T47D (cell line): ENCODE measurements around the gene DPEP1.
"Not testable (repeated sequence)": the region's sequence is repeated elsewhere in the genome, so short reads cannot be mapped to it uniquely, and the experiment has no call there.

Source experiments
- DNase-seq, 2 experiments: peaks; one replicate each; pipeline versions ENCODE4 v3.0.0 to v3.0.0-alpha.2; 2011 to 2012; ENCODE audit warnings: low read depth in 1 of 2, low spot score in 1 of 2
- JUND ChIP-seq: IDR thresholded peaks from 2 replicates; pipeline ENCODE4 v1.6.1; 2012; ENCODE audit warnings: low read depth
- in situ Hi-C: cut with HindIII; loops from 2 replicates; pipeline ENCODE4 v1.10.0; 2016; ENCODE audit warnings: low sequenced_read_pairs, low pct_unique_long_range_greater_than_20kb

DPEP1 gene

DNA sequence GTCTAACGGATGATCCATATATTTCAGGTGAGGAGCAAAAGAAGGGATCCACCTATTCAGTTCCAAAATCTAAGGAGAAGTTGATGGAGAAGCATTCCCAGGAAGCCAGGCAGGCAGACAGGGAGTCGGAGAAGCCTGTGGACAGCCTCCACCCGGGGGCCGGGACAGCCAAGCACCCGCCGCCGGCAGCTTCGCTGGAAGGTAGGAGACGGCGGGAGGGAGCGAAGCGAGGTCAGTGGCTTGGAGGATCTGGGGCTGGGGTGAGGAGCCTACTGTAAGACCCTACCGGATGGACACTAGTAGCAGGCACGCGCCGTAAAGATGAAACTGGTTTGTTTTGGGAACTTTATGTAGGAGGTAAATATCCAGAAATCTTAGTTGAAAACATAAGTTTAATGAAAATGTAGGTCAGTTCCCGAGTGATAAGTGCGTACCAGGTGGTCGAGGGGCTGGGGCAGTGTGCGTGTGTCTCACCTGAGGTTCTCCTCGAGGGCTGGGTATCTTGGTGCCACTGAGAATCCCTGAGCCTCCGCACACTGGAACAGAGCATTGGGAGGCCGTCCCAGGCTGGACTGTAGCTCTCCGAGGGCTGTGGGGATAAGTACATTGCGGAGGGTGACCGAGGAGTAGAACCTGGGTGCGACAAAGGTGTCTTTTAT is 44.9 kb downstream of the DPEP1 start:
- in situ Hi-C loops: no loop called here
- TF ChIP-seq JUND: no peak
- DNase-seq: peak; percentile 46 to 76

DNA sequence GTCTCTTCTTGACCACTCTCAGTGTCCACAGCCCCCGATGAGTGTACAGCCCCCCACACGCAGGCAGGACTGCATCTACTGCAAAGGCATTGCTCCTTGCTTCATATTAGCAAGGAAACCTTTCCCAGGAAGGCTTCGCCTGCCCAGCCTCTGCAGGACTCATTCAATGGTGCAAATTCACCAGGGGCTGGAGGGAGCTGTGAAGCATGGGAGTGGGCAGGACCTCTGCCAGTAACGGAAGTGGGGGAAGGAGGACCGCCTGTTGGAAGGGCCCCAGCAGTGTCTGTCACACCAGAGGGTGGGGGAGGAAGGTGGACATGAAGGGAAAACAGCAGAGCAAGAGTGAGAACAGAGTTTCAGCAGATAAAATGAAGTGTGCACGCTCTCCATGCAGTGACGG is 46.7 kb downstream of the DPEP1 start:
- TF ChIP-seq JUND: no peak
- in situ Hi-C loops: no loop called here
- DNase-seq: no peak

DNA sequence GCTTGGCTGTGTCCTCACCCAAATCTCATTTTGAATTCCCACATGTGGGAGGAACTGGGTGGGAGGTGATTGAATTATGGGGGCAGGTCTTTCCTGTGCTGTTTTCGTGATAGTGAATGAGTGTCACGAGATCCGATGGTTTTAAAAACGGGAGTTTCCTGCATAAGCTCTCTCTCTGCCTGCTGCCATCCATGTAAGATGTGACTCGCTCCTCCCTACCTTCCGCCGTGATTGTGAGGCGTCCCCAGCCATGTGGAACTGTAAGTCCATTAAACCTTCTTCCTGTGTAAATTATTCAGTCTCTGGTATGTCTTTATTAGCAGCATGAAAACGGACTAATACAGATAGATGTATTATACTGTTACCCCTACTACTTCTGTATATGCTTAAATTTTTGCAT is 47.8 kb downstream of the DPEP1 start:
- no peak for TF ChIP-seq JUND
- no peak for DNase-seq
- in situ Hi-C loops: no loop called here

DNA sequence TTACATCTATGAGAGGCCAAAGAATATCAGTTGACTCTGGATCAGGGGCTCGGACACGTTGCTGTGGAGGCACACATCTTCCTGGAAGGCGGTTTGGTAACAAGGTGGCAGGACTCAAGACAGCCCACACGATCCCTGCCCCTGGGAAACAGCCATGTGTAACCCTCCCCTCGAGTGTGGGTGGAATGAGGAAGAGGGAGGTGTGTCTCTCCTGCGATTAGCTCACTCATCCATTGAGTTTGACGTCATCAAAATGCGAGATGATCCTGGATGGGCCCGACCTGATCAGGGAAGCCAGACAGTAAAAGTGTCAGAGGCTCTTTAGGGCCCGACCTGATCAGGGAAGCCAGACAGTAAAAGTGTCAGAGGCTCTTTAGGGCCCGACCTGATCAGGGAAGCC is 50.8 kb downstream of the DPEP1 start:
- in situ Hi-C loops, DNase-seq: not testable (repeated sequence)

DNA sequence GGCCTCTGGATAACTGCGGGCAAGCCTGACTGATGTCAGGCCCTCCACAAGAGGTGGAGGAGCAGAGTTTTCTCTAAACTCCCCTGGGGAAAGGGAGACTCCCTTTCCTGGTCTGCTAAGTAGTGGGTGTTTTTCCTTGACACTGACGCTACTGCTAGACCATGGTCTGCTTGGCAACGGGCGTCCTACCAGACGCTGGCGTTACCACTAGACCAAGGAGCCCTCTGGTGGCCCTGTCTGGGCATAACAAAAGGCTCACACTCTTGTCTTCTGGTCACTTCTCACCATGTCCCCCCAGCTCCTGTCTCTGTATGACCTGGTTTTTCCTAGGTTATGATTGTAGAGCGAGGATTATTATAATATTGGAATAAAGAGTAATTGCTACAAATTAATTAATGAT is 53.6 kb downstream of the DPEP1 start:
- in situ Hi-C loops: not testable (repeated sequence)
- peak in 1 of 2 experiments; percentile 69 for DNase-seq

DNA sequence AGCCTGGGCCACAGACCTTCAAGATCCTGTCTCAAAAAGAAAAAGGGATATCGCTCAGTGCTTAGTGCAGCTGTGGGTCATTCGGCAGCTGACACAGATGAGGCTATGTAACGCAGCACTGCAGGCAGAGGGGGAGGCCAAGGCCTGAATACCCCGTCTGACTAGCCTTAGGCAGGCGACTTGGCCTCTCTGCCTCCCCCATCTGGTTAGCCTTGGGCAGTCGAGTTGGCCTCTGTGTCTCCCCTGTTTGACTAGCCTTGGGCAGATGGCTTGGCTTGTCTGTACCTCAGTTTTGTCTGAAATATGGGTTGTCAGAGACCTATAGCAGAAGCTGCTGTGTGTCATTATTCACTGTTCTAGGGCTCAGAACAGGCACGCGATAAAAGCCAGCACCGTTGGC is 54.2 kb downstream of the DPEP1 start:
- no peak for DNase-seq
- no peak for TF ChIP-seq JUND
- in situ Hi-C loops: no loop called here

DNA sequence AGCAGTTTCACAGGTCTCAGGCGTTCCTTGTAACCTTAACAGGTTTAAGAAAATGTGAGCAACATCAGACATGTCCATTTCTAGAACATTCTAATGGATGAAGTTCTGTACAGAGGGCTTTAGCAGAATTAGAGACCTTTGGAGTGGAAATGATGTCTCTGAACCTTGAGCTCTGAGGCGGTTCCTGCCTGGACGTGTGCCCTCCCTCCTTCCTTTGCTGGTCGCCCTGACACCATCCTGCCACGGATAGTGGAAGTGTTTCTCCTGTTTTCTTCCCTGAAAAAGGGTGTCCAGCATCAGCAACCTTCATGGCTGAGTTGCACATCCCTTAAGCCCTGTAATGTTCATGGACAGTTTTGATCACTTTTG is 55.3 kb downstream of the DPEP1 start:
- in situ Hi-C loops: no loop called here
- no peak for DNase-seq
- TF ChIP-seq JUND: no peak

DNA sequence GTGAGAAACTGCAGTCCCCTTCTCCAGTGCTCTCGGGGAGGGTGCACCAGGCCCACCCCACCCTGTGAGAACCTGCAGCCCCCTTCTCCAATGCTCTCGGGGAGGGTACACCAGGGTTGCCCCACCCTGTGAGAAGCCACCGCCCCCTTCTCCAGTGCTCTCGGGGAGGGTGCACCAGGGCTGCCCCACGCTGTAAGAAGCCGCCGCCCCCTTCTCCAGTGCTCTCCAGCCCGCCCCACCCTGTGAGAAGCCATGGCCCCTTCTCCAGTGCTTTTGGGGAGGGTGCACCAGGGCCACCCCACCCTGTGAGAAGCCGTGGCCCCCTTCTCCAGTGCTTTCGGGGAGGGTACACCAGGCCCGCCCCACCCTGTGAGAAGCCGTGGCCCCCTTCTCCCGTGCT is 56.3 kb downstream of the DPEP1 start:
- no peak for DNase-seq
- in situ Hi-C loops: no loop called here
- TF ChIP-seq JUND: no peak

DNA sequence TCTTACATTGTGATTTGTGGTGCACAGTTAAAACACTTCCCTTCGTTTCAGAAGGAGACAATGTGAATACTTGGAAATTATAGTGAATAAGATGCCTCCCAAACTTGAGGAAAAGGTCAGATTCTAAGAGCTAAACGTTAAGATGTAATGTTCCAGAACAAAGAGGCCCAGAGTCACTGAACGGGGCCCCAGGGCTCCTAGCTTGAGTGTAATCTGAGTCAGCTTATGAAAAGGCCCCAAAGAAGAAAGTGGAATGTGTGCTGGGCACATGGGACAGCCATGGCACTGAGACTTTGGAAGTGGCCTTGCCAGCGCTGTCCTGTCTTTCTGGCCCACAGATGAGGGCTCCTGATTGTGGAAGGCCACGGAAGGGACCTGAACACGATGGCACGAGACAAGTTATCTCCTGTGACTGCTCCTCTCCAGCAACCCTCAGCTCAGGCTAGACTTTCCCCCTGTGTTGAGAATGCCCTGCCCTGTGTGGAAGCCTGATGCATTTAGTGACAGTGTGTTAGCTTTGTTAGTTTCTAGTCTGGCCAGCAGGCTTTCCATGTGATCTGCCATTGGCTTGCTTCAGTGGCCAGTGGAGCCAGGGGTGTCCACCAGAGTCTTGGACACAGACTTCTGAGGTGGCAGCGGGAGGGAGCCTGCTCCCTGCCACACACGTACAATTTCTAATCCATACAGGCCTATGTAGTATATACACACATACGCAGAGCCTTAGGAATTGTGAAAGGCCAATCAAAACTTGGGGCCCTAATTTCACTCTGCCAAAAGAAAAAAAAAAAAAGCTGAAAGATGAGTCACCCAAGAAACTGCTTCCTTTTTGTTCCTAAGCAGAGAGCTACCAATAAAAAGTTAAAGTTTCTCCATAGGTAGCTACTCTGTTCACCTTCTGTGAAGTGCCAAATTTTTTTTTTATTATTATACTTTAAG is 57.3 kb downstream of the DPEP1 start:
- DNase-seq: no peak
- in situ Hi-C loops: no loop called here

DNA sequence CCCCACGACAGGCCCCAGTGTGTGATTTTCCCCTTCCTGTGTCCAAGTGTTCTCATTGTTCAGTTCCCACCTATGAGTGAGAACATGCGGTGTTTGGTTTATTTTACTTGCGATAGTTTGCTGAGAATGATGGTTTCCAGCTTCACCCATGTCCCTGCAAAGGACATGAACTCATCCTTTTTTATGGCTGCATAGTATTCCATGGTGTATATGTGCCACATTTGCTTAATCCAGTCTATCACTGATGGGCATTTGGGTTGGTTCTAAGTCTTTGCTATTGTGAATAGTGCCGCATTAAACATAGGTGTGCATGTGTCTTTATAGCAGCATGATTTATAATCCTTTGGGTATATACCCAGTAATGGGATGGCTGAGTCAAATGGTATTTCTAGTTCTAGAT is 58.1 kb downstream of the DPEP1 start:
- DNase-seq, in situ Hi-C loops: not testable (repeated sequence)

More for the DNA sequence above, 57.3 kb downstream of the DPEP1 start:
- no peak for TF ChIP-seq JUND

DNA sequence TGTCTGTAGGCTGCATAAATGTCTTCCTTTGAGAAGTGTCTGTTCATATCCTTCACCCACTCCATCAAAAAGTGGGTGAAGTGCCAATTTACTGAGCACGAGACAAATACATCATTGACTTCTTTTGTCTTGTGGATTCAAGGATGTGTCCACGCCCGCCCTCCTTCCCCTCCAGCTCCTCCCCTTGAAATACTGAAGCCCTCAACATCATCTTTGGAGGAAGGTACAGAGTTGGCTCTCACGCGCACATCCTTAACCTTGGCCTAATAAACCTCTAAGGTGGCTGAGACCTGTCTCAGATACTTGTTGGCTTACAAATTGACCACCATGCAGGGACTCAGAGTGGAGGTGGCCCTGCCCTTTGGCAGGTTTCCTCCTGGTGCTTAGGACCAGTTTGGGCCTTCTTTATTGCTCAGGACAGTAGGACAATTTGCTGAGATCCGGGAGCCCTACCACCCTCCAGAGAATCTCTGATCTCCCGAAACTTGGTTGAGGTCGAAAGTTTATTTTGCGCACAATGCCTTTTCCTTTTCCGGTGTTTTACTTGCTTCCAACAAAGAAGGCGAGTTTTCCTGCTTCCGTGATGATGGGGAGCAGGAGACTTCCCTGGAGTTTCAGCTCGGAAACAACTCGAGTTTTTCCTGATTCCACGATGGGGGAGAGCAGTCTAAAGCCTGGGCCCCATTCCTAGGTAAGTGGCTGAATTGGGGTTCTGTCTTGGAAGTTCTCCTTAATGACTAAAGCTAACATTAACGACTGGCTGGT is 58.9 kb downstream of the DPEP1 start:
- no peak for DNase-seq
- in situ Hi-C loops: no loop called here
- TF ChIP-seq JUND: no peak

DNA sequence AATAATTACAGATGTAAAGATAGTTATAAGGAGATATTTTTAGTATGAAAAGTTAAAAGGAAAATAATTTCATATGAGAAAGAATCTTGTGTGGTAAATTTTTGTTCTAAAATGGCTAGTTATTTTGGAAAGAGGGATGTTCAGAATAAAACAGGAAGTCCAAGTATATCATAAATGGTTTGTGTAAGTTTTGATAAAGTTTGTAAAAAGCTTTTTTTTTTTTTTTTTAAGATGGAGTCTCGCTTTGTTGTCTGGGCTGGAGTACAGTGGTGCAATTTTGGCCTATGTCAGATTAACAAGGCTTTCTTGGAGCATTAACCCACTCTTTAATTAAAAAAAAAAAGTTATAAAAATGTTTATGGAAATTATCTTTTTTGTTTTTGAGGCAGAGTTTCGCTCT is 64.8 kb downstream of the DPEP1 start:
- no peak for TF ChIP-seq JUND
- in situ Hi-C loops: no loop called here
- DNase-seq: no peak

DNA sequence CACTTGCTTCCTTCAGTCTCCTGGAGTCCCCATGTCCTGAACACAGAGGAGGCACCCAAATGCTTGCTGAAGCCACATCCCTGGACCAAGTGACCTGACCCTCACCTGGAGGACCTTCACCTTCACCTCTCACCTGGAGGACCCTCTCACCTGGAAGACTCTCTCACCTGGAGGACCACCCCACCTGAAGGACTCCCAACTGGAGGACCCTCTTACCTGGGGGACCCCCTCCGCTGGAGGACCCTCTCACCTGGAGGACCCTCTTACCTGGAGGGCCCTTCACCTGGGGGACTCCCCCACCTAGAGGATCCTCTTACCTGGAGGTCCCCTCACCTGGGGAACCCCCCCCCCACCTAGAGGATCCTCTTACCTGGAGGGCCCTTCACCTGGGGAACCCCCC is 72.5 kb downstream of the DPEP1 start:
- no peak for DNase-seq
- TF ChIP-seq JUND: no peak

More for the DNA sequence above, 72.5 kb downstream of the DPEP1 start:
- in situ Hi-C loops: no loop called here
